KG1 (cell line): ENCODE data around the gene NUP210.

Experiments used
- DNase-seq: peaks from one replicate; lab custom pipeline; 2025; lab: John Stamatoyannopoulos, UW

The NUP210 gene

DNA sequence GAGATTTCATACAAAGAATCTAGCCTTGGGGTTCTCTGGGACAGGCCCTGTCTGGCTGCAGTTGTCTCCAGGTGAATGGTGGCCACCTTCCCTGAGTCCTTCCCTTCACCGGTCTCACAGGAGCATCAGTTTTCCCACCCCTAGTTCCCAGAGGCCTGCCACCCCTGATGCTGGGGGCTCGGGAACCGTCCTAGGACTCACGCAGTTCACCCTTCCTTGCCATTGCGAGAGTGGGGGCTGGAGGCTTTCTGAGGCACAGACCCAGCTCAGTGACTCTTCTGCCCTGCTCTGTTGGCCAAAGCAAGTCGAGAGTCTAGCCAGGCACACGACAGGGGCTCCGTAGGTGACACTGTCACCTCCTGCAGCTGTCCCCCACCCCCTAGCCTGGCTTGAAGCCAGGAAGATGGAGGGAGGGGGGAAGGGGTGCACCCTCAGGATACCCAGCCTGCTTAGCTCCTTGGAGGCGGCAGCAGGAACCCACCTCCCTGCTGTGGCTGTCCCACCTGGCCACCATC lies 130.3 kb downstream of the NUP210 start:
- DNase-seq: no peak

DNA sequence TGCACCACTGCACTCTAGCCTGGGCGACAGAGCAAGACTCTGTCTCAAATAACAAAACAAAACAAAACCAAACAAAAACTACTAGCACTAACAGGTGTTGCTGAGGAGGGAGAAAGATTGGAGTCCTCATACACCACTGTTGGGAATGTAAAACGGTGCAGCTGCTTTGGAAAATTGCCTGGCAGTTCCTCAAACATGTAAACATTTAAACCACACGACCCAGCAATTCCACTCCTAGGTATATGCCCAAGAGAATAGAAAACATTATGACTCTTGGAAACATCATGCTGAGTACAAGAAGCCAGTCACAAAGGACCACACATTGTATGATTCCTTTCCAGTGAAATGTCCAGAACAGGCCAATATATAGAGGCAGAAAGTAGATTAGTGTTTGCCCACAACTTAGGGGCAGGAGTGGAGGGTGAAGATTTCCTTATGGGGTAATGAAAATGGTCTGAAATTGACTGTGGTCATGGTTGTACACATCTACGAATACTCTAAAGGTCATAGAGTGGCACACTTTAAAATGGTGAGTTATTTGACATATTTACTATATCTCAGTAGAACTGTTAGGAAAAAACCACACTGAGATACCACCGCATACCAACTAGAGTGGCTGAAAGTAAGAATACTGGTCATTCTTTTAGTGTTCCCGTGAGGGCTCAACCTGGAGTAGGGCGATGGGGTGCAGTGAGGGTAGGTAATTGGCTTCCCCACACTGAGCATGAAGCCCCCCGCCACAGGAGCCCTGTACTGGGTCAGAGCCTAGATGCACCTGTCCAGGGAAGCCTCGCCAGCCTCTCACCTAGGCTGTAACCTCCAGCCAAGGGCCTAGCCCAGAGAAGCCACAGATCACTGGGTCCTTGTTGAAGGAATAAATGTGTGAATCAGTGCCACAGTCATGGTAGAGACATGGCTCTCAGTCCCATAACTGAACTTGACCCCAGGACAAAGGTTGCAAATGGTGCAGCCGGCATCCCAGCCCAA lies 131.1 kb downstream of the NUP210 start:
- DNase-seq: no peak

DNA sequence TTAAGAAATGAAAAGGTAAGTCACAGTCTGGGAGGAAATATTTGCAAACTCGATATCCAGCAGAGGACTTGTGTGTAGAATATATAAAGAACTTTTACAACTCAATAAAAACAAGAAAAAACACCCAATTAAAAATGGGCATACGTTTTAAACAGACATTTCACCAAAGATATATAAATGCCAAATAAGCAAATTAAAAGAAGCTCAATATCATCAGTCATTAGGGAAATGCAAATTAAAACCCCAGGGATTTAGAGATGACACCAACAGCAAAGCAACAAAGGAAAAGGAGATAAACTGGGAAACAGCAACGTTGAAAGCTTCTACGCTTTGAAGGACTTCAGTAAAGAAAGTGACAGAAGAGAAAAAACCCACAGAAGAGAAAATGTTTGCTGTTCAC lies 132.3 kb downstream of the NUP210 start:
- DNase-seq: no peak

DNA sequence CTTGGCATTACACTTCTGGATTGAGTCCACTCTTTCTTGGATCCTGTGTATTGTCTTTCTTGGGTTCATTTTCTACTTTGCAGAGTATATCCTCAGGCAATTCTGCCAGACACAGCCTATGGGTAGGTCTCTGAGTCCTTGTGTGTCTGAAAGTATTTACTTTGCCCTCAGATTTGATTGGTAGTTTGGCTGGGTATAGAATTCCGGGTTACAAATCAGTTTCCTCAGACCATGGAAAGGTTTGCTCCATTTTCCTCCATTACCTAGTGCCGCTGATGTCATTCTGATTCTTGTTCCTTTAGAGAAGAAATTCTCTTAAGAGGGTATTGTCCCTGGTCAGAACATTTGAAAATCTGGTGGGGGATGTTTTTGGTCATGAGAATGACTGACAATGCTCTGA lies 133.2 kb downstream of the NUP210 start:
- no peak for DNase-seq

DNA sequence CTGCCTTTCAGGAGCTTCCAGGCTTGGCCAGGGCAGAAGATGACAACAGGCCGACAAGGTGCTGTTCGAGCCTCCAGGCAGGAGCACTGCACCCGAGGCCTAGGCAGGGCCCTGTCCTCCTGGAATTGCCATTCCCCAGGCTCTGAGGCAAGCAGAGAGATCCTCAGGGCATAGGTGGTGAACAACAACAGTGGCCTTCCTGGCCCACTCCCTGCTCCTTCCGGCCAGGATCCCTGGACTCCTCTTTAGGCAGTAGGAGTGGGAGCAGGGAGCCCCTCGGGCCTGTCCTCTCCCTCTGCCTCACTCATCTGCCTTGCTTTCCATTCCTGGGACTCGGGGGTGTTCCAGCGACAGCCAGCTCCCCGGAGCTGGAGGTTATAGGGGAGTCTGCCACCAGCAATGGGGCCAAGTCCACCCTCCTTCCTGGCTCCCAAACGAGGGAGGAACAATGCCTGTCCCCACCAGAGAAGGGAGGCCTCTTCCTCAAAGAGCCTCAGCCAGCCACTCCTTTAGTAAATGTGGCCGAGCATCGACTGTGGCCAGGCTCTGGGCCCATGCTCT lies 135.0 kb downstream of the NUP210 start:
- no peak for DNase-seq

DNA sequence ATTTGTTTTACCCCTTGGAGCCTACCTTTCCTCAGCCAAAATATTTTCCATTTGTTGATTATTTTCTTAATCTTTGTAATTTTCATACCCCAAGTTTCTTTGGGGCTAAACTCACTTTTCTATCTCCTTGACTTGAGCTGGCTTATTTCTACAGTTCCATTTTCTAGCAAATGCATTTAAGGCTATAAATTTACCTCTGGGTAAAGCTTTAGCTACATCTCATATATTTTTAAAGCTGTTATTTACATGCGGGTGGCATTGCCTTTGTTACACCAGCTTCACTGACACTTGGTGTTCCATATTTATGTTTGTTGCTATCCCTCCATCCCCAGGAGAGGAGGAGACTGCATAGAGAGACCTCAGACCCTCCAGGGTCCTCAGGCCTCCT lies 136.3 kb downstream of the NUP210 start:
- no peak for DNase-seq

DNA sequence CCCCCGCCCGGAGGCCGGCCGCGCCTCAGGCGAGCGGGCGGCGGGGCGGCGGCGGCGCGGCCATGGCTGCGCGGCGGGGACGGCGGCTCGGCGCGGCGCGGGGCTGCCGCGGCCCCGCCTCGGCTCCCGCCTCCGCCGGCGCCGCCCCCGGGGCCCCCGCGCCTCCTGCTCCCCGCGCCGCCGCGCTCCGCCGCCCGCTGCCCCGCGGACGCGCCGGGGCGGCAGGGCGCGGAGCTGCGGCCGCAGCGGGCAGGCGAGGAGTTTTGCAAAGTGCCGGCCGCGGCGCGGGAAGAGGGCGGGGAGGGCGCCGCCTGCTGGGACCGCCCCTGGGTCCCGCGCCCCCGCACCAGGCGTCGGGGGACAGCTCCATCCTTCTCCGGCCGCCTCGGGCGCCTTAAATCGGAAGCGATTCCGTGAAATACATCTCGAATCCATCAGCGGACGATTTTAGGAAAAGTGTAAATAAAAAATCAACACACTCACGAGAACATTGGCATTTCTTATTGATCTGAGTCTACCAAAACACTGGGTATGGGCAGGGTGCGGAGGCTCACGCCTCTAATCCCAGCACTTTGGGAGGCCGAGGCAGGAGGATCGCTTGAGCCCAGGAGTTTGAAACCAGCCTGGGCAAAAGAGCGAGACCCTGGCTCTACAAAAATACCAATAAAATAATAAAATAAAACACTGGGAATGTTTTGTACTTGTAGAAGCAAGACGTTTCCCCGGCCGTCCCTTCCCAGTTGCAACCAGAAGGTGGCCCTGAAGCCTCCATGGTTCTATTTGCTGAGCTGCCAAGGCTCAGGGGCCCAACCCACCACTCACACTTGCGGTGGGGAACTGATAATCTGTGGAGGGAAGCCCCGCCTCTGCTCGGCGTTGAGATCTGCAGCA lies 136.9 kb downstream of the NUP210 start:
- peak; percentile 33 for DNase-seq

DNA sequence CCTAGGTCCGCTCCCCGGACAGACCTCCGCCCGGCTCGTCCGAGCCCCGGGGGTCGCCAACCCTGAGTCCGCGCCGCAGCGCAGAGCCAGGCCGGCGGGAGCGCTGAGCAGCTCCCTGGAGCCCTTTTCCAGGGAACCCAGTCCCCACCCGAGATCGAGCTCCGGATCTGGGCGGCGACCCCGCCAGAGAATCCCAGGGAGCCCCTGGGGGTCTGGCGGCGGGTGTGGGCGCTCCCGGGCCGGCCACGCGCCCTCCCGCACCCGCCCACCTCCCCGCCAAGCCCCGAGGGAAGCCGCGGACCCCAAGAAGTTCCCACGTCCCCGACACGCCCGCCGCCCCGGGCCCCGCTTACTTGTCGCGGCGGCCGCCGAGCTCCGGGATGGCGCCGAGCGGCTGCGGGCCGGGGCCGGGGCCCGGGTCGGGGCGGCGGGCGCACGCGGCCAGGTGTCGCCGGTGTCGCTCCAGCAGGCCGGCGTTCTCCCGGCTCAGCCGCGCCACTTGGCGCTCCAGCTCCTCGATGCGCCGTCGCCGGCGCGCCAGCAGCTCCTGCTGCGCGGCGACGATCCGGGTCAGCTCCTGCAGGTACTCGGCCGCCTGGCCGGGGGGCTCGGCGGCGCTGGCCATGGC lies 137.7 kb downstream of the NUP210 start:
- DNase-seq: no peak

DNA sequence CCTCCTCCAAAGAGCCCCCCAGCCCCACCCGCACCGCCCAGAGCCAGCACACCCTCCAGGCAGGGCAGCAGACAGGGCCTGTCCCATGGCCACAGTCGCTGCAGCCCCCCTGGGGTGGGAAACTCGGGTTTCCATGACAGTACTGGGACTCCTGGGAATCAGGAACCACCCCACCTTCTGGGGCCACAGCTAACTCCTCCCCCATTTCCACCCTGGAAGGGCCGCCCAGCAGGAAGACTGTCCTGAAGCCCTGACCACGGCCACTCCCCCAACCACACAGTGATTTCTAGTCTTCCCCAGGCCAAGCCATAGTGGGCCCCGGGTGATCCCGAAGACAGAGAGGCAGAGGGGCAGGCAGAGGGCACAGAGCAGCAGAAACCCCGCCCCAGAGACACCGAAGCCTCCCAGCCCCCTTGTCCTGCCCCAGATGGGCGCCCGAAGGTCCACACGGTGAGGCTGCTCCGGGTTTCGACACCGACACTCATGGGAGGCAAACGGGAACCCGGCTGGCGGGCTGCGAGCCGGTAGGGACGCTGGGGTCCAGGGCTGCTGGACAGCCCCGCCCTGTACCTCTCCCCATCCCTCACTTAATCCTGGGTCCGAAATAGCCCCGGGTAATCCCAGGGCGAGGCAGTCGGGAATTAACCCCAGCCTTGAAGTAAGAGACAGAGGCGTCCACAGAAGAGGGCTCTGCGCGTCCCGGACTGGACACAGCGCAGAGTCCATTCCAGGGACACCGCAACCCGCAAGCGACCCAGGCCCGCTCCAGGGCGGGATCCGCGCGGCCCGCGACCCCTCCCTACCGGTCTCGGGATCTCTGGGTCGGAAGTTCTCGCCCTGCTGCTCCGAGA lies 138.4 kb downstream of the NUP210 start:
- DNase-seq: no peak

DNA sequence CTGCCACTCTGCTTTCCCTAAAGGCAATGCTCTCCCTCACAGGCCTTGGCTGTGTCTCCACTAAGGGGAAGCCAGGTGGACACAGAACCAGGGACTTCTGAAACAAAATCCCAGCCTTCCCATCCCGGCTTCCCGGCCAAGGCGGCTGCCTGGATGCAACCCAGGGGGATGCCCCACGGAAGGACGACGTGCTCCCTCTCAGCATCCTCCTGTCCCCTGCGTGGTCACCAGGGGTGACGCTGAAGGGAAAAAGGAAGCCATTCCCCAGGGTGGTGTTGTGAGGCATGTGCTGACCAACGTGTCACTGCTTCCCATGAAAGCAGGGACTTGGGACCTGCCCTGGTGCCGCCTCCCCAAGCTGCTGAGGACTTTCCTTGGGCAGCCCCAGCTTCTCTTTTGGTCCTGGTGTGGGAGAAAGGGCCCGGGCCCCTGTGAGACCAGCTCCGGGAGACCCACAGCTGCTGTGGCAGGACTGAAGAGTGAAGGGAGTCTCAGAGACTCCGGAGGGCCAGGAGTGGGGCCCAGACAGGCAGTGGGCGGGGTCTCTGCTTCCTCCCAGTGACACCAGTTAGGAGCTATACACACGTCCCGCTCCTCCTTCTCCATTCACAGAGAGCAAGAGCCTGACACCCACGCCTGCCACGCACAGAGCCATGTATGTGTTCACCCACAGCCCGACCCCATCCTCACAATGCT lies 139.2 kb downstream of the NUP210 start:
- no peak for DNase-seq

DNA sequence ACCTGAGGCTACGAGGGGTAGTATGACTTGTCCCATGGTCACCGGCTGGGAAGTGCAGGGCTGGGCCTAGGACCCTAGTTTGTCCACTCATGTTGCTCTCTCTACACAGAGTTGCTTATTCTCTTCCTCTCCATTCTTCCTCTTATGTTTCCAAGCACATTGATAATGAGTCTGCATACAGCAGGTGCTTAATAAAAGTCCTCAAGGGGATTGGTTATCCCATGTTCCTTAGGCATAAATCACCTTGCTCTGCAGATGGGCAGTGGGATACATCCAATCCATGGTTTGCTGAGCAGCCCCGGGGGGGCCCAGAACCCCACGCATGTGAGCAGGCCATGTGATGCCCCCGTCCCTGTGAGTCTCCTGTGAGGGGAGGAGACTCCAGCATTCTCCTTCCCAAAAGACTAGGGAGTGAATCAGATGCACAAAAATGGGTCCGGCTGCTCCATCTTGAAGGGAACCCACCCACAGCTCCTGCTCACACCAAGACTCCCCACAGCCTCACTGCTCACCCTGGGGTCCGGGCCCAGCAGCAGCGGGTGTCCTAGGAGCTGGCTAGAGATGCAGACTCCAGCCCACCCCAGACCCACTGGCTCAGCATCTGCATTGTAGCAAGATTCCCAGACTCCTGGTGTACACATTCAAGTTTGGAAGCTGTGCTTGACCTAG lies 139.9 kb downstream of the NUP210 start:
- no peak for DNase-seq

DNA sequence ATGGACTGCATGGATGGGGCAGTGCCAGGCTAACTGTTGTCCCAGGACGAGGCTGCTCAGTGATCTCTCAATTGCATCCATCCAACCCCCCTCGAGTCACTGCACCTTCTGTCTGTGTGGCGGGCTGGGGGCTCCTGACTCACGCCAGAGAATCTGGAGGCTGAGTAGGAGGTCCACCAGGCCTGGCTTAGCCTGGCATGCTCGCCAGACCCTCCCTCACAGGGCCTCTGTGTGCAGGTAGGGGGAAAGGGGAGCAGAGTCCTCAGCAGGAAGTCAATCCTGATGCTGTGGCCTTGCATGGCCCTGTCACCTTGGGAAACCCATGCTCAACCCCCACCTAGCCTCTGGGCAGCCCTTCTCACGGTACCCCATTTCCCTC lies 140.6 kb downstream of the NUP210 start:
- no peak for DNase-seq

DNA sequence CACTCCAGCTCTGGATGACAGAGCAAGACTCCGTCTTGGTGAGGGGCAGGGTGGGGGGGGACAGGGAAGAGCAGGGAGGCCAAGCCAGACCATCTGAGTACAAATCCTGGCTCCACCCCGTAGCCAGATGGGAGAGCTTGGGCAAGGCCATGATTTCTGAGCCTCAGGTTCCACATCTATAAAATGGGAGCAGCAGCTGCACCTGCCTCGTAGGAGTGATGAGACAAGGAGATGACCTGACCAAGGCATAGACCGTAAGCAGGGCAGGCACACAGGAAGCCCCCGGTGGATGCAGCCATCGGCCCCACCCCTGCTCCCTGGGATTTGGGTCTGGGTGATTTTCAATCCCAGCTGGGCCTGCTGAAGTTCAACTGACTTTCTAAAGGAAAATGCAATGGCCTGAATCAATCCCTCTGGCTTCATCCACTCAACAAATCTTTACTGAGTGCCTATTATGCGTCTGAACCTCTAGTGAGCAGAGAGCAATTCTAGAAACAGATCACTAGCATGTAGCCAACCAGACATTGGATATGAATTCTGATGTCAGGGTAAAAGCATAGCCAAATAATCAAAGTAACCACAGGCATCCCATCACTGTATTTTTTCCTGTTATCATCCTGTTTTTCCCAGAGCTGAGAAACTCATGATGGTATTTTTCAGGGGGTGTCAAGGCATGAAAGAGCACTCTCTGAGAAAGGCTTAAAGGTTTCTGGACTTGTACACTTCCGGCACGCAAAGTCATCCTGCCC lies 141.2 kb downstream of the NUP210 start:
- no peak for DNase-seq

DNA sequence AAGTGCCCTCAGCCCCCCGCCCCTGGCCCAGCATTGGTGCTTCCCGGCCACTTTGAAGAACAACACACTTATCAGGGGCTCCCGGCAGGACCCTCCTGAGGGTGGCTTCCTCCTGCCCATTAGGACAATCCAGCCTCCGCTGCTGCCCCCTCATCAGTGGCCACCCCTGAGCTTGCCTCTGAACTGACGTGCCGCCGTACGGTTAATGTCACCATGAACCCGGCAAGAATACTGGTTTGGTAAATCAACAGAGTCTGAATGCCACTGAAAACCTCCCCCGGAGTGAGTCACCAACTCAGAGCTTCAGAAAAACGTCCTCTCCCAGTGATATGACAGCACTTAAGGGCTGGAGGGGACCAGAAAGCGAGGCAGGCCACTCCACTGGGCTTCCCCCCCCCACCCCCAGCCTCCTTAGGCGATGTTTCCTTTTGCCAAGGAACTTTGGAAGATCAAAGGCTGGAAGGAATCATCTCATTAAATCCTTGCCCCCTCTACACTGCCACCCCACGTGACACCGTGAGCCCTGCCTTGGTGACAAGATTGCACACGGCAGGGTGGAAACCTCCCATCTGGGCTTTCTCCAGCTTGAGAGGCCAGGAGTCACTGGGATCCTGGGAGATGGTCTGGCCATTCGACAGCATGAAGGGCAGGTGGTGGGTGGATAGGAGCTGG lies 142.1 kb downstream of the NUP210 start:
- DNase-seq: no peak

DNA sequence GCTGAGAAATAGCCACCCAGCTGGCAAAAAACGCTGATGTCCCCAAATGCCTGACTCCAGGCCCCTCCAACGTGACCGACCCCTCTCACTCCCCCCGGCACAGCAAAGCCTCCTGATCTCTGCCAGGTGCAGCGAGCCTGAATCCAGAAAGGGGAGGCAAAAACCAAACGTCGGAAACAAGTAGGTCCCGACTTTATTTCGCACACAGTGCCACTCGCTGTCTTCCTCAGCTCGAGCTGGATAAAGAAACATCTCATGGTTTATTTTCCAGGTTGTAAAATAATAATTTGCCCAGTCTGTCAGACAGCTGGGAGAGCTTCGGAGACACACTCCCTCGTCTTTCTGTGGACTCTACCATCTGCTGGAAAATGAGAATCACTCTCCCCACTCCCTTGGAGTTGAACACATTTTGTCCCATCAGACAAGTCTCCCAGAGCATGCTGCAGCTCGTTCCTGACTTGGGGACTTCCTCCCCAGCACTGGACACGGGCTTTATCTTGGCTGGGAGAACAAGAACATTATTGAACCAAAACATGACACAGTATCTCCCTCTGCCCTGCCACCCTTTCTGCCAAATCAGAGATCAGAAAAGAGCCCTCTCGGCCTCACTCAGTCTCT lies 142.8 kb downstream of the NUP210 start:
- DNase-seq: no peak

DNA sequence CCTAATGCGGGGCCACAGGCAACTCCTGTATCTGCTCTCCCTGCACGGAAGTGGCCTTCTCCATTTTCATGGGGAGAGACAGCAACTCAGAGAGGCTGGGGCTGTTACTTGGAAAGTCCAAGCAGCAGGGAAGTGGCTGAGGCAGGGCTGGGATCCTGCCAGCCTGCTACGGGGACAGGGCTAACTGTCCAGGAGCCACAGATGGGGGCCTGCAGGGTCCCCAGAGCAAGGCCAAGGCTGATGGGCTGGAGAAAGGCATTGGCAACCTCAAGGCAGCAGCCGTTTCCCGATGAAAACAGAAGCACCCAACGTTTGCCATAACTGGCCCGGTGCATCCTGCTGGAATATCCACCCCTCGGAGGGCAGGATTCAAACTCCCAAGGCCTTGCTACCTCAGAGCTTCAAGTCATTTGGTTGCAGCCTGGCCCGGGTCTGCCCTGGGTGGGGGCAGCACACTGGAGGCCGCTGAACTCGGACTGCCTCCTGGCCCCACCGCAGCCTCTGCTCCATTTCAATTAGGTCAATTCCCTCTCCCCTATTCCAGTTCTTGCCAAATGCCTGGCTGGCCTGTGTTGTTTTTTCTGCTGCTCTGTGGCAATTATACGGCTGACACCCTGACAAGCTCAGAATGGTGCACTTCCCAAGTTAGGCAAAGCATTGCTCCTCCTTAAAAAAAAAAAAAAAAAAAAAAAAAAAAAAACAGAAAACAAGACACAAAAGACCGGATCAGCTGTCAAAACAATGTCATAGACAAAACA lies 143.5 kb downstream of the NUP210 start:
- no peak for DNase-seq

DNA sequence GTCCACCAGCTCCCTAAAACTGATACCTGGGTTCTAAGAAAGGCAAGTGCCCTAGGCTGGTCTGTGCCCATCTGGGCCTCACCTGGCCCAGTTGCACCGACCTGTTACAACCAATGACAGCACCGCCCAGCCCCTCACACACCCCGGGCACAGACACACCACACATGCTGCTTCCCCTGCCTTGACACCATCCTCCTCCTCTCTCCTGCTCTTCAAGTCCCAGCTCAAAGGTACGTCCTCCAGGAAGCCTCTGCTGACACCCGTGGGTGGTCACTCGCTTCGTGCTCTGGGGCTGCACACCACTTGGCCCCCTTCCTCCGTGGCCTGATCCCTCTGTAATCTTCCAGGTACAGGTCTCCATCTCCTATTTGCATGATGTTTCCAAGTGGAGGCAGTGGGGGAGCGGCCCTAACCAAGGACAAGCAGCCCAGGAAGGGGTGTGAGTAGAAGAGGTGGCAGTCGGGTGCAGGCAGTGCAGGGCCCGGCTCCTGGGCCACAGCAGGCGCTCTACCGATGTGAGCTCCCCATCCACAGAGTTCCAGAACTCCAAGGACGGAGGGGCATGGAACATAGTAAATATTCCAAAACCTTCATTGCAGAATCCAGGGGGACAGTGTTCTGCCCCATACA lies 144.6 kb downstream of the NUP210 start:
- no peak for DNase-seq
